Esophagus muscularis mucosa (tissue), 3 donors: ENCODE data around the gene OPA3.

Experiments
- CTCF ChIP-seq, 3 experiments: fragments of 200-600 bp in 2 of 3; fragments of 450-650 bp in 1 of 3; sonication (generic) in 2 of 3; IDR thresholded peaks; one replicate each; pipeline ENCODE4 v1.5.1; 2017 to 2019; ENCODE audit warnings: antibody characterized with exemption in 3 of 3, mild to moderate bottlenecking in 2 of 3, moderate library complexity in 1 of 3
- POLR2A ChIP-seq: fragments of 450-650 bp; IDR thresholded peaks from one replicate; pipeline ENCODE4 v1.6.1; 2017; ENCODE audit warnings: antibody characterized with exemption, moderate library complexity, mild to moderate bottlenecking, low read depth
- POLR2AphosphoS5 ChIP-seq, 2 donors: sonication (generic); formaldehyde crosslinking; IDR thresholded peaks; one replicate each; pipeline ENCODE4 v1.6.1; 2017; ENCODE audit warnings: antibody characterized with exemption in 2 of 2

GRCh38 chr19:45593520-45593919, 8.9 kb upstream of the OPA3 start:
- TF ChIP-seq CTCF (IDR thresholded peaks at IDR 0.05) (no peak), POLR2A (no peak), POLR2AphosphoS5 (IDR thresholded peaks at IDR 0.05) (no peak)
